Kidney (tissue), 14 donors: ENCODE results near the gene NFE2. TPM values are rescaled to one million over a fixed set of nuclear protein-coding genes. Genes with fewer than 3 reads are reported as not detected.

Experiments
- DNase-seq, 5 donors: peaks; one replicate each; pipeline ENCODE4 v3.0.0-alpha.2; 2013 to 2020
- FAIRE-seq: peaks from 2 replicates; lab custom pipeline; 2012; peaks lifted over from hg19 to GRCh38; lab: Jason Lieb, UNC
- H3K27ac ChIP-seq, 2 donors: one replicate each; pipeline ENCODE4 v1.7.0; 2013; ENCODE audit warnings: low read depth in 2 of 2, low read length in 2 of 2, inconsistent platforms in 1 of 2
- H3K27me3 ChIP-seq: one replicate; pipeline ENCODE4 v1.7.1; 2013; ENCODE audit warnings: low read length, inconsistent platforms; ENCODE audit not compliant: control insufficient read depth, insufficient read depth
- H3K36me3 ChIP-seq, 3 donors: one replicate each; pipeline versions ENCODE4 v1.7.0 to v1.7.1; 2013; ENCODE audit warnings: low read length in 3 of 3, control low read depth in 1 of 3, inconsistent platforms in 1 of 3; ENCODE audit not compliant: insufficient read depth in 3 of 3, control insufficient read depth in 2 of 3
- H3K4me1 ChIP-seq, 3 donors: one replicate each; pipeline versions ENCODE4 v1.7.0 to v1.7.1; 2013; ENCODE audit warnings: low read length in 3 of 3, inconsistent platforms in 1 of 3, low read depth in 1 of 3; ENCODE audit not compliant: control insufficient read depth in 2 of 3, insufficient read depth in 2 of 3
- H3K4me3 ChIP-seq, 3 donors: one replicate each; pipeline versions ENCODE4 v1.7.0 to v1.8.1; 2013; ENCODE audit warnings: low read length in 3 of 3, control low read depth in 1 of 3, inconsistent platforms in 1 of 3
- H3K9ac ChIP-seq, 3 donors: one replicate each; pipeline versions ENCODE4 v1.7.0 to v1.7.1; 2013; ENCODE audit warnings: low read length in 3 of 3, control low read depth in 1 of 3, inconsistent platforms in 1 of 3
- H3K9me3 ChIP-seq, 3 donors: one replicate each; pipeline versions ENCODE4 v1.7.0 to v1.7.1; 2013; ENCODE audit warnings: low read length in 3 of 3, control low read depth in 1 of 3, inconsistent platforms in 1 of 3; ENCODE audit not compliant: control insufficient read depth in 2 of 3, insufficient read depth in 1 of 3
- CTCF ChIP-seq: IDR thresholded peaks from 3 replicates; pipeline ENCODE4 v1.5.1; 2012; ENCODE audit warnings: mild to moderate bottlenecking, moderate library complexity, borderline replicate concordance; ENCODE audit not compliant: insufficient read depth; ENCODE audit errors: extremely low read depth
- intact Hi-C: fragments of 100-400 bp; cut with DNase I; formaldehyde crosslinking; loops from one replicate; pipeline ENCODE4 v1.11.1; 2022
- polyA plus RNA-seq: library from polyadenylated mRNA; stranded (reverse); fragments of 350-450 nt; fragmentation: Illumina TruSeq; extraction: RNeasy Lipid Tissue Mini Kit (QIAGEN cat#74804); gene quantifications from one replicate; pipeline ENCODE4 v1.2.3, GENCODE V29; 2014; ENCODE audit warnings: low read depth, low replicate concordance; ENCODE audit not compliant: insufficient read depth
- total RNA-seq: library from RNA; stranded (reverse); fragmentation: NEBNext Ultra II Directional; extraction: Animal tissue kit (Norgen Biotek cat#: 25700); gene quantifications from one replicate; pipeline ENCODE4 v1.2.1, GENCODE V29; 2021
- donor health status: control.
- donor health status: control.
- donor health status: control.
- donor health status: control.
- donor health status: control.
- donor health status: DM: yes; HTN: yes; CAD: no.
- donor health status: Normal renal cell carcinoma (clear cell type).

The NFE2 gene
- total and polyA plus RNA-seq, 2 donors from 2014 or later, result 1.6 TPM; not detected in 1

- TF ChIP-seq CTCF, result no peak
- FAIRE-seq, result no peak
- H3K36me3 ChIP-seq, result no peaks in the 10 kb centered on the region
- H3K27ac ChIP-seq, result no peak overlapping the region
- no peak for DNase-seq
- no peak overlapping the region for H3K4me3 ChIP-seq
- H3K9me3 ChIP-seq, result no peaks in the 10 kb centered on the region
- no peaks in the 10 kb centered on the region for H3K27me3 ChIP-seq
- H3K4me1 ChIP-seq, result peaks cover 0 to 8% (median 5%) of the 10 kb centered on the region in 3 donors
- no peak overlapping the region for H3K9ac ChIP-seq
- intact Hi-C loops, result loop anchor here (10.0 kb wide), 1 partner anchor 58 kb away; no protein-coding TSS in a partner anchor
These were observed 4.3 kb downstream of the NFE2 start for GRCh38 chr12:54296393-54297099.

- H3K4me1 ChIP-seq, result no peaks in the 10 kb centered on the region
- H3K9ac ChIP-seq, result no peak overlapping the region
- FAIRE-seq (no peak), DNase-seq (no peak)
- TF ChIP-seq CTCF, result no peak
- H3K27me3 ChIP-seq, result no peaks in the 10 kb centered on the region
- intact Hi-C loops, result loop anchor here (10.0 kb wide), 1 partner anchor 60 kb away; no protein-coding TSS in a partner anchor
- H3K36me3 ChIP-seq, result no peaks in the 10 kb centered on the region
- H3K4me3 ChIP-seq, result no peak overlapping the region
- no peaks in the 10 kb centered on the region for H3K9me3 ChIP-seq
- H3K27ac ChIP-seq, result no peak overlapping the region
These were observed 5.8 kb downstream of the NFE2 start for GRCh38 chr12:54294953-54295566.

GRCh38 chr12:54294152-54294952 is 6.5 kb downstream of the NFE2 start:
- Histone ChIP-seq H3K9ac (no peak overlapping the region), H3K9me3 (no peaks in the 10 kb centered on the region), H3K27ac (no peak overlapping the region), H3K4me1 (no peaks in the 10 kb centered on the region), H3K4me3 (no peak overlapping the region), H3K27me3 (no peaks in the 10 kb centered on the region), H3K36me3 (no peaks in the 10 kb centered on the region)
- TF ChIP-seq CTCF, result peak; percentile 63
- intact Hi-C loops, result loop anchor here (10.0 kb wide), 1 partner anchor 60 kb away; no protein-coding TSS in a partner anchor
- FAIRE-seq, result no peak
- peak in 2 of 5 donors; percentile 19 to 67 for DNase-seq
